Measurements from ENCODE around the gene UTP4. TPM values are rescaled to one million over a fixed set of nuclear protein-coding genes. Genes with fewer than 3 reads are reported as not detected.

The UTP4 gene
- total RNA-seq, 1 donor from 2014 or later, result 55.3 TPM

GRCh38 chr16:69176033-69176800 lies 43.8 kb downstream of the UTP4 start:
- POLR2A ChIA-PET, result interaction anchor here (0.6 to 0.8 kb wide), 2 partner anchors 12 to 533 kb away, joined by 3 to 9 read pairs; no protein-coding TSS in a partner anchor
- H3K36me3 Mint-ChIP-seq (ENCODE audit: low read depth), result no peaks in the 10 kb centered on the region

GRCh38 chr16:69179328-69180010 lies 47.0 kb downstream of the UTP4 start:
- DNase-seq (no peak), ATAC-seq (ENCODE audit: low read depth) (no peak)
- H3K36me3 Mint-ChIP-seq (ENCODE audit: low read depth), result no peaks in the 10 kb centered on the region
- H3K9me3 Mint-ChIP-seq, result no peaks in the 10 kb centered on the region
- intact Hi-C loops (cut with micrococcal nuclease), result loop anchor here (10.0 kb wide), 1 partner anchor 545 kb away; the partner anchor contains the start of gene NQO1
- H3K27me3 Mint-ChIP-seq, result no peaks in the 10 kb centered on the region
- no peak overlapping the region for H3K27ac Mint-ChIP-seq
- ChIA-PET POLR2A (no interaction called here), CTCF (no interaction called here)
- no peak for TF ChIP-seq CTCF (IDR thresholded peaks at IDR 0.05)
- no peak overlapping the region for H3K4me3 Mint-ChIP-seq
- H3K4me1 Mint-ChIP-seq, result no peaks in the 10 kb centered on the region

More at GRCh38 chr16:69176033-69176800, 43.8 kb downstream of the UTP4 start:
- no peak overlapping the region for H3K4me3 Mint-ChIP-seq
- DNase-seq (no peak), ATAC-seq (ENCODE audit: low read depth) (no peak)
- H3K27me3 Mint-ChIP-seq, result no peaks in the 10 kb centered on the region
- intact Hi-C loops (cut with micrococcal nuclease), result no loop called here
- no peaks in the 10 kb centered on the region for H3K9me3 Mint-ChIP-seq
- CTCF ChIA-PET, result no interaction called here
- no peak for TF ChIP-seq CTCF (IDR thresholded peaks at IDR 0.05)
- no peak overlapping the region for H3K27ac Mint-ChIP-seq
- H3K4me1 Mint-ChIP-seq, result peaks cover 7% of the 10 kb centered on the region

GRCh38 chr16:69180011-69180338 lies 47.5 kb downstream of the UTP4 start:
- Mint-ChIP-seq H3K27ac (no peak overlapping the region), H3K4me1 (no peaks in the 10 kb centered on the region), H3K36me3 (ENCODE audit: low read depth) (no peaks in the 10 kb centered on the region), H3K4me3 (no peak overlapping the region), H3K9me3 (no peaks in the 10 kb centered on the region), H3K27me3 (no peaks in the 10 kb centered on the region)
- TF ChIP-seq CTCF (IDR thresholded peaks at IDR 0.05), result no peak
- DNase-seq (no peak), ATAC-seq (ENCODE audit: low read depth) (no peak)
- intact Hi-C loops (cut with micrococcal nuclease), result loop anchor here (10.0 kb wide), 1 partner anchor 545 kb away; the partner anchor contains the start of gene NQO1
- POLR2A ChIA-PET, result no interaction called here
- CTCF ChIA-PET, result no interaction called here

GRCh38 chr16:69182730-69183416 lies 50.4 kb downstream of the UTP4 start:
- TF ChIP-seq CTCF (IDR thresholded peaks at IDR 0.05), result no peak
- ChIA-PET POLR2A (no interaction called here), CTCF (no interaction called here)
- Mint-ChIP-seq H3K27ac (no peak overlapping the region), H3K27me3 (no peaks in the 10 kb centered on the region), H3K4me1 (peaks cover 15% of the 10 kb centered on the region), H3K9me3 (no peaks in the 10 kb centered on the region), H3K36me3 (ENCODE audit: low read depth) (peaks cover 5% of the 10 kb centered on the region), H3K4me3 (no peak overlapping the region)
- ATAC-seq (ENCODE audit: low read depth) (no peak), DNase-seq (no peak)
- intact Hi-C loops (cut with micrococcal nuclease), result loop anchor here (10.0 kb wide), 1 partner anchor 542 kb away; the partner anchor contains the start of gene NQO1
